B cell (primary cell): ENCODE data around the gene TXNDC11. TPM values are rescaled to one million over a fixed set of nuclear protein-coding genes. Genes with fewer than 3 reads are reported as not detected.

Source experiments
- ATAC-seq: fragments of 200-7000 bp; cut with Tn5 transposase; one replicate; pipeline ENCODE4 v1.10.0; 2021; ENCODE audit warnings: low read depth, mild to moderate bottlenecking, moderate number of reproducible peaks, moderate library complexity
- CTCF ChIA-PET: fragments of 350-600 bp; sonication (Branson Sonifier 250); formaldehyde crosslinking; loops from one replicate; lab custom pipeline; 2021; ENCODE audit warnings: antibody characterized with exemption, inconsistent platforms; lab: Charles Lee
- POLR2A ChIA-PET: fragments of 350-600 bp; sonication (Branson Sonifier 250); formaldehyde crosslinking; loops from one replicate; lab custom pipeline; 2021; ENCODE audit warnings: antibody characterized with exemption; lab: Charles Lee
- DNase-seq: peaks from one replicate; pipeline ENCODE4 v3.0.0; 2013
- H2AFZ ChIP-seq: 2 replicates; pipeline ENCODE4 v1.6.1; 2012; ENCODE audit warnings: mild to moderate bottlenecking, low read depth, low read length; ENCODE audit not compliant: insufficient read depth, poor library complexity, severe bottlenecking
- H3K27ac ChIP-seq, 2 donors: 1 replicate in 1 of 2; 2 replicates in 1 of 2; pipeline ENCODE4 v1.5.1; 2012 to 2013; ENCODE audit warnings: low read length in 2 of 2, mild to moderate bottlenecking in 2 of 2, moderate library complexity in 1 of 2
- H3K27me3 ChIP-seq, 4 experiments: fragments of 200-600 bp in 1 of 4; sonication (generic) in 1 of 4; replicated peaks in 1 of 4; 1 replicate in 2 of 4; 2 replicates in 2 of 4; pipeline versions ENCODE4 v1.6.1 to v1.7.0; 2013 to 2016; ENCODE audit warnings: low read length in 3 of 4, mild to moderate bottlenecking in 2 of 4, mixed read lengths in 1 of 4, moderate library complexity in 1 of 4; ENCODE audit not compliant: insufficient read depth in 4 of 4, control insufficient read depth in 3 of 4; ENCODE audit errors: control extremely low read depth in 1 of 4
- H3K36me3 ChIP-seq, 2 experiments: replicated peaks in 1 of 2; 1 replicate in 1 of 2; 2 replicates in 1 of 2; pipeline versions ENCODE4 v1.6.1 to v1.7.1; 2013; ENCODE audit warnings: low read length in 1 of 2; ENCODE audit not compliant: insufficient read depth in 2 of 2, control insufficient read depth in 1 of 2; ENCODE audit errors: control extremely low read depth in 1 of 2, extremely low read depth in 1 of 2
- H3K4me1 ChIP-seq, 2 donors: fragments of 200-600 bp in 1 of 2; sonication (generic) in 1 of 2; 1 replicate in 1 of 2; 2 replicates in 1 of 2; pipeline versions ENCODE4 v1.5.1 to v1.6.1; 2013 to 2017; ENCODE audit warnings: low read length in 2 of 2; ENCODE audit not compliant: control insufficient read depth in 2 of 2, insufficient read depth in 2 of 2
- H3K4me2 ChIP-seq: replicated peaks from 2 replicates; pipeline ENCODE3; 2012; ENCODE audit warnings: mild to moderate bottlenecking, low read depth, low read length; ENCODE audit not compliant: poor library complexity, severe bottlenecking
- H3K4me3 ChIP-seq, 5 experiments: fragments of 200-600 bp in 1 of 5; sonication (generic) in 1 of 5; 1 replicate in 3 of 5; 2 replicates in 2 of 5; pipeline versions ENCODE4 v1.5.1 to v1.7.0; 2011 to 2016; ENCODE audit warnings: low read length in 4 of 5, mild to moderate bottlenecking in 4 of 5, low read depth in 2 of 5, control low read depth in 1 of 5, moderate library complexity in 1 of 5; ENCODE audit not compliant: insufficient read depth in 1 of 5; ENCODE audit errors: control extremely low read depth in 1 of 5, extremely low read depth in 1 of 5
- H3K79me2 ChIP-seq: fragments of 200-600 bp; sonication (generic); one replicate; pipeline ENCODE4 v1.6.0; 2016; ENCODE audit warnings: low read length; ENCODE audit not compliant: control insufficient read depth, insufficient read depth
- H3K9ac ChIP-seq: fragments of 200-600 bp; sonication (generic); 2 replicates; pipeline ENCODE4 v1.6.1; 2017; ENCODE audit warnings: mild to moderate bottlenecking, low read length, moderate library complexity
- H3K9me3 ChIP-seq, 3 donors: one replicate each; pipeline versions ENCODE4 v1.6.1 to v1.7.1; 2013; ENCODE audit warnings: low read length in 2 of 3; ENCODE audit not compliant: control insufficient read depth in 2 of 3, insufficient read depth in 1 of 3; ENCODE audit errors: control extremely low read depth in 1 of 3
- H4K20me1 ChIP-seq: 2 replicates; pipeline ENCODE4 v1.6.0; 2012; ENCODE audit warnings: mild to moderate bottlenecking, low read length; ENCODE audit not compliant: insufficient read depth, control insufficient read depth, poor library complexity, severe bottlenecking
- H3K27ac Mint-ChIP-seq: one replicate; pipeline ENCODE4 v1.8.0; 2021; ENCODE audit warnings: mixed read lengths
- H3K27me3 Mint-ChIP-seq: one replicate; pipeline ENCODE4 v1.8.0; 2021; ENCODE audit warnings: mixed read lengths
- H3K4me1 Mint-ChIP-seq: one replicate; pipeline ENCODE4 v1.8.0; 2021; ENCODE audit warnings: mixed read lengths
- H3K4me3 Mint-ChIP-seq: one replicate; pipeline ENCODE4 v1.8.0; 2021; ENCODE audit warnings: mixed read lengths
- H3K9me3 Mint-ChIP-seq: one replicate; pipeline ENCODE4 v1.8.0; 2022; ENCODE audit warnings: mixed read lengths; ENCODE audit not compliant: insufficient read depth
- CTCF ChIP-seq: fragments of 200-600 bp; IDR thresholded peaks from one replicate; pipeline ENCODE4 v1.8.0; 2022; ENCODE audit warnings: antibody characterized with exemption, mild to moderate bottlenecking
- EZH2 ChIP-seq: IDR thresholded peaks from 2 replicates; pipeline ENCODE4 v1.6.1; 2012; ENCODE audit warnings: borderline replicate concordance, low read depth, mild to moderate bottlenecking, moderate library complexity, low read length; ENCODE audit not compliant: insufficient read depth, poor library complexity, severe bottlenecking
- WGBS: methylation state at CpG from one replicate; pipeline ENCODE4 v1.1.5; 2013; ENCODE audit warnings: missing lambda C conversion rate; ENCODE audit not compliant: insufficient coverage; 5-methylcytosine and 5-hydroxymethylcytosine counted together
- intact Hi-C: fragments of 100-400 bp; cut with micrococcal nuclease; formaldehyde crosslinking; loops from one replicate; pipeline ENCODE4 v1.10.0; 2022
- polyA plus RNA-seq: library from polyadenylated mRNA; depleted of rRNA; stranded (reverse); fragments of >200 nt; gene quantifications from 2 replicates; pipeline ENCODE4 v1.2.3, GENCODE V29; 2012
- total RNA-seq, 2 donors: library from RNA; stranded (reverse); fragments of 120-200 nt in 1 of 2; gene quantifications; 1 replicate in 1 of 2; 2 replicates in 1 of 2; pipeline versions ENCODE4 v1.2.3 to v1.2.4, GENCODE V29; 2013 to 2022

The TXNDC11 gene
- total and polyA plus RNA-seq, 2 donors (not counting 1 experiment from before 2014, with no cell fraction given) = 50.2 to 76.9 TPM

DNA sequence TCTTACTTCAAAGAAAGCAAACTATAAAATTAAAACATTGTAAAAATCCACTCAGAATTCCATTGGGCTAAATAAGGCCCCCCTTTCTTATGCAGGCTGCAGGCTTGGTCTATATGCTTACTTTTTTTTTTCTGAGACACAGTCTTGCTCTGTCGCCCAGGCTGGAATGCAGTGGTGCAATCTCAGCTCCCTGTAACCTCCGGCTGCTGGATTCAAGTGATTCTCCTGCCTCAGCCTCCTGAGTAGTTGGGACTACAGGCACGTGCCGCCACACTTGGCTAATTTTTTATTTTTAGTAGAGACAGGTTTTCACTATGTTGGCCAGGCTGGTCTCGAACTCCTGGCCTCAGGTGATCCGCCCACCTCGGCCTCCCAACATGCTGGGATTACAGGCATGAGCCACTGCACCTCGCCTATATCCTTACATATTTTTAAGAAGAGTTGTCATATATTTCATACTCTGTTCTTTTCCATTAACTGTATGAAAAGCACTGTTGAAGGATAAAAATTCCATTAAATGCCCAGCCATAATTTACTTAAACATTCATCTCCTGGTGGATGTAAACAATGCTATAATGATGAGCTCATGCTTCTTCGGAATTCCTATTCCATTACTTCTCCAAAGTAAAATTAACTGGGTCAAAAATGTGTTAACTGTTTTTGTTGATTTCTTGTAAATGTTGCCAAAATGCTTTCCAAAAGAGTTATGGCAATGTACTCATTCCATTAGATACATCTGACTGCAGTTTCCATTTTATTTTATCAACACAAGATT lies 56.6 kb downstream of the TXNDC11 start:
- H3K27me3 ChIP-seq = no peaks in the 10 kb centered on the region
- POLR2A ChIA-PET = no interaction called here
- no peaks in the 10 kb centered on the region for H4K20me1 ChIP-seq
- H3K27ac ChIP-seq = peak overlapping the region in 1 of 2 donors; percentile 42
- H3K4me3 Mint-ChIP-seq = no peak overlapping the region
- CTCF ChIA-PET = interaction anchor here (2.0 kb wide), 1 partner anchor 29 kb away, joined by 7 read pairs; no protein-coding TSS in a partner anchor
- H3K27ac Mint-ChIP-seq = peak overlapping the region; percentile 63
- TF ChIP-seq EZH2 (no peak), CTCF (no peak)
- DNase-seq (no peak), ATAC-seq (no peak)
- peaks cover 42% of the 10 kb centered on the region for H3K79me2 ChIP-seq
- H3K4me2 ChIP-seq = no peak overlapping the region
- WGBS = 94% methylated on average over 2 of the region's 9 CpGs
- peaks cover 0 to 51% of the 10 kb centered on the region in 2 experiments for H3K36me3 ChIP-seq
- no peaks in the 10 kb centered on the region for H3K9me3 Mint-ChIP-seq
- H3K27me3 Mint-ChIP-seq = no peaks in the 10 kb centered on the region
- peaks cover 96 to 97% of the 10 kb centered on the region in 2 donors for H3K4me1 ChIP-seq
- H2AFZ ChIP-seq = no peak overlapping the region
- no peak overlapping the region for H3K9ac ChIP-seq
- peaks cover 94% of the 10 kb centered on the region for H3K4me1 Mint-ChIP-seq
- H3K9me3 ChIP-seq = no peaks in the 10 kb centered on the region
- intact Hi-C loops = loop anchor here (10.0 kb wide), 3 partner anchors 431 to 811 kb away; partner anchors contain the start of genes CIITA and SOCS1
- H3K4me3 ChIP-seq = no peak overlapping the region
